KMS-11 (cell line): Measurements from ENCODE around the gene PSME2.

Experiments
- H2AFZ ChIP-seq: fragments of 200-600 bp; sonication (generic); 2 replicates; pipeline ENCODE4 v1.6.1; 2016; ENCODE audit warnings: antibody characterized with exemption, mixed run types, low read depth
- H3K27ac ChIP-seq: fragments of 200-600 bp; sonication (generic); 2 replicates; pipeline ENCODE4 v1.6.1; 2016; ENCODE audit warnings: mild to moderate bottlenecking, mixed run types
- H3K27me3 ChIP-seq: fragments of 200-600 bp; sonication (generic); 2 replicates; pipeline ENCODE4 v1.6.1; 2017; ENCODE audit warnings: mild to moderate bottlenecking, low read depth, mixed run types, moderate library complexity; ENCODE audit not compliant: insufficient read depth
- H3K36me3 ChIP-seq: fragments of 200-600 bp; sonication (generic); 2 replicates; pipeline ENCODE4 v1.6.1; 2017; ENCODE audit warnings: mild to moderate bottlenecking, mixed run types; ENCODE audit not compliant: insufficient read depth
- H3K4me1 ChIP-seq: fragments of 200-600 bp; sonication (generic); 2 replicates; pipeline ENCODE4 v1.6.1; 2016; ENCODE audit warnings: mild to moderate bottlenecking, low read depth, mixed run types; ENCODE audit not compliant: poor library complexity, severe bottlenecking
- H3K4me2 ChIP-seq: fragments of 200-600 bp; sonication (generic); 2 replicates; pipeline ENCODE4 v1.7.0; 2016; ENCODE audit warnings: mild to moderate bottlenecking, mixed run types
- H3K4me3 ChIP-seq: fragments of 200-600 bp; sonication (generic); IDR thresholded peaks from 2 replicates; pipeline ENCODE4 v1.6.1; 2017; ENCODE audit warnings: low read depth, low read length, mixed read lengths; ENCODE audit not compliant: insufficient read depth
- H3K79me2 ChIP-seq: fragments of 200-600 bp; sonication (generic); 2 replicates; pipeline ENCODE4 v1.6.1; 2016; ENCODE audit warnings: low read depth, mixed run types; ENCODE audit not compliant: insufficient read depth
- H3K9ac ChIP-seq: fragments of 200-600 bp; sonication (generic); 2 replicates; pipeline ENCODE4 v1.6.1; 2016; ENCODE audit warnings: mild to moderate bottlenecking, mixed run types
- H4K20me1 ChIP-seq: fragments of 200-600 bp; sonication (generic); 2 replicates; pipeline ENCODE4 v1.6.1; 2016; ENCODE audit warnings: mild to moderate bottlenecking, mixed run types; ENCODE audit not compliant: insufficient read depth
- TF ChIP-seq, protein P1 (sequence below): fragments of 200-600 bp; sonication (generic); conservative IDR thresholded peaks from 2 replicates; pipeline ENCODE4 v1.6.1; 2017; ENCODE audit warnings: low read depth, mild to moderate bottlenecking, antibody characterized with exemption, low read length, moderate library complexity, mixed read lengths

The PSME2 gene

DNA sequence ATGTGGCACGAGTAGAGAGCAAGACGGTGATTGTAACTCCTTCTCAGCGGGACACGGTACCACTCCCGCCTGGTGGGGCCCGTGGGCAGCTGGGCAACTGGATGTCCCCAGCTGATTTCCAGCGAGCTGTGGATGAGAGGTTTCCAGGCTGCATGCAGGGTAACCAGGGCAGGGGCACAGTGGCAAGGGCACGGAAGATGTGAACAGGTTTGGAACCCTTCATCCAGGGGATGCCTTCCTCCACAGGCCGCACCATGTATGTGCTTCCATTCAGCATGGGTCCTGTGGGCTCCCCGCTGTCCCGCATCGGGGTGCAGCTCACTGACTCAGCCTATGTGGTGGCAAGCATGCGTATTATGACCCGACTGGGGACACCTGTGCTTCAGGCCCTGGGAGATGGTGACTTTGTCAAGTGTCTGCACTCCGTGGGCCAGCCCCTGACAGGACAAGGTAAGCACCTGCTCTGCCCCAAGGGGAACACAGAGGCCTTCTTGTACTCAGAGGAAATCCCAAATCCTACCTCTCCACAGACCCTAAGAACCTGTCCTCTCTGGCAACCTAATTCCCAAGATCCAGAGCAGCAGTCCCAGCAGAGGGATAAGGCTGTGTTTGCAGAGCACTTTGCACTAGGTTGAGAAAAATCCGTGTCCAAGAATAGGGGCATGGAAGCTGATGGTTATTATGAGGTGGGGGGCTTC is 48.0 kb downstream of the PSME2 start:
- Histone ChIP-seq H2AFZ (no peak overlapping the region), H3K4me3 (no peak overlapping the region), H3K27me3 (no peaks in the 10 kb centered on the region), H3K36me3 (no peaks in the 10 kb centered on the region), H3K4me2 (no peak overlapping the region), H4K20me1 (no peaks in the 10 kb centered on the region), H3K4me1 (peaks cover 9% of the 10 kb centered on the region), H3K79me2 (peaks cover 8% of the 10 kb centered on the region; the same call in 1 of the 2 replicates), H3K9ac (no peak overlapping the region), H3K27ac (no peak overlapping the region)
- TF ChIP-seq, protein P1, sequence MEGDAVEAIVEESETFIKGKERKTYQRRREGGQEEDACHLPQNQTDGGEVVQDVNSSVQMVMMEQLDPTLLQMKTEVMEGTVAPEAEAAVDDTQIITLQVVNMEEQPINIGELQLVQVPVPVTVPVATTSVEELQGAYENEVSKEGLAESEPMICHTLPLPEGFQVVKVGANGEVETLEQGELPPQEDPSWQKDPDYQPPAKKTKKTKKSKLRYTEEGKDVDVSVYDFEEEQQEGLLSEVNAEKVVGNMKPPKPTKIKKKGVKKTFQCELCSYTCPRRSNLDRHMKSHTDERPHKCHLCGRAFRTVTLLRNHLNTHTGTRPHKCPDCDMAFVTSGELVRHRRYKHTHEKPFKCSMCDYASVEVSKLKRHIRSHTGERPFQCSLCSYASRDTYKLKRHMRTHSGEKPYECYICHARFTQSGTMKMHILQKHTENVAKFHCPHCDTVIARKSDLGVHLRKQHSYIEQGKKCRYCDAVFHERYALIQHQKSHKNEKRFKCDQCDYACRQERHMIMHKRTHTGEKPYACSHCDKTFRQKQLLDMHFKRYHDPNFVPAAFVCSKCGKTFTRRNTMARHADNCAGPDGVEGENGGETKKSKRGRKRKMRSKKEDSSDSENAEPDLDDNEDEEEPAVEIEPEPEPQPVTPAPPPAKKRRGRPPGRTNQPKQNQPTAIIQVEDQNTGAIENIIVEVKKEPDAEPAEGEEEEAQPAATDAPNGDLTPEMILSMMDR = no peak

GRCh38 chr14:24096545-24097181 is 49.7 kb downstream of the PSME2 start:
- Histone ChIP-seq H3K9ac (no peak overlapping the region), H3K27me3 (no peaks in the 10 kb centered on the region), H3K4me2 (no peak overlapping the region), H3K27ac (no peak overlapping the region), H2AFZ (no peak overlapping the region), H4K20me1 (no peaks in the 10 kb centered on the region), H3K36me3 (no peaks in the 10 kb centered on the region), H3K4me3 (no peak overlapping the region), H3K79me2 (peaks cover 8% of the 10 kb centered on the region; the same call in 1 of the 2 replicates), H3K4me1 (peaks cover 9% of the 10 kb centered on the region)
- TF ChIP-seq, protein P1 = no peak

DNA sequence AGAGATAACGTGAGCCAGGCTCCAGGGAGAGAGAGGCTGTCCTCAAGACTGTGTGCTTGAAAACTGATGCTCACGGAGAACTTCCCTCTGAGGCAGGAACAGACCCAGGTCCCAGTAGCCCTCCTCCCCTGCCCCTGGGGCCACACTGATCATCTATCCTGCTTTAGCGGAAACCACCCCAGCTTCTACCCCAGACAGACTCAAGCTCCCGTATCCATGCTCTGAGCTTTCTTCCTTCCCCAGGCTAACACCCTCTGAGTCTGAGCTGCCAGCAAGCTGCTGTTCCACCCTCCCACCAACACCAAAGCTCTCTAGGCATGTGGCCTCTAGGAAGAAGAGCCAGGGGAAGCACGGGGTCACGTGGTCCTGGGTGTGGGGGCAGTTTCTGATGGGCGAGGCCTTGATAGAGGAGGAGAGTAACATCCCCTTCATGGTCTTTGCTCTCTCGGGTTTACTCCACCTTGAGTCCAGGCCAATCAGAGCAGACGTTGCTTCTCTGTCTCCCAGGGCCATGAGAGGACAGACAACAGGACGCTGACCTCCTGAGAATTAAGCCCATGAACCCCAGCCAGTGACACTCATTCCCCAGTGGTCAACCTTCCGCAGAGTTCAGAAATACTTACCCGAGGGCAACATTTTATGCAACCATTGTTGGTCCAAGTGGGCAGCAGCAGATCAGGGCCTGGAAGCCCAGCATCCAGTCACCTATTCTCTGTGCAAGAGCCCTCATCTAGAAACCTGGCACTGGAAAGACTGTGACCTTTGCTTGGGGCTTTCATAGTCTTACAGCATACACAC is 50.9 kb downstream of the PSME2 start:
- Histone ChIP-seq H3K79me2 (peaks cover 8% of the 10 kb centered on the region; the same call in 1 of the 2 replicates), H4K20me1 (no peaks in the 10 kb centered on the region), H3K4me1 (peaks cover 9% of the 10 kb centered on the region), H3K27ac (peak overlapping the region; percentile 57; the same call in 1 of the 2 replicates), H3K4me2 (peak overlapping the region; percentile 82), H2AFZ (peak overlapping the region; percentile 71; the same call in 1 of the 2 replicates), H3K9ac (peak overlapping the region; percentile 78; the same call in 1 of the 2 replicates), H3K4me3 (no peak overlapping the region), H3K36me3 (no peaks in the 10 kb centered on the region), H3K27me3 (no peaks in the 10 kb centered on the region)
- TF ChIP-seq, protein P1 = no peak

GRCh38 chr14:24094841-24095270 is 51.6 kb downstream of the PSME2 start:
- H3K9ac ChIP-seq = peak overlapping the region; percentile 78
- H3K27ac ChIP-seq = peak overlapping the region; percentile 57
- H3K4me2 ChIP-seq = peak overlapping the region; percentile 82
- H3K4me1 ChIP-seq = peaks cover 15% of the 10 kb centered on the region
- H3K79me2 ChIP-seq = peaks cover 8% of the 10 kb centered on the region; the same call in 1 of the 2 replicates
- TF ChIP-seq, protein P1 = no peak
- H3K4me3 ChIP-seq = no peak overlapping the region
- H3K27me3 ChIP-seq = no peaks in the 10 kb centered on the region
- H3K36me3 ChIP-seq = no peaks in the 10 kb centered on the region
- no peaks in the 10 kb centered on the region for H4K20me1 ChIP-seq
- peak overlapping the region; percentile 71 for H2AFZ ChIP-seq
